GM23248 (cell line): ENCODE measurements around the gene SETX.

Experiments used
- EZH2 ChIP-seq: fragments of 200-600 bp; sonication (generic); IDR thresholded peaks from 2 replicates; pipeline ENCODE4 v1.6.1; 2018; ENCODE audit warnings: antibody characterized with exemption, mild to moderate bottlenecking; ENCODE audit not compliant: insufficient read depth, poor library complexity, severe bottlenecking
- EZH2phosphoT487 ChIP-seq: fragments of 200-600 bp; sonication (generic); IDR thresholded peaks from 2 replicates; pipeline ENCODE4 v1.6.1; 2018; ENCODE audit warnings: antibody characterized with exemption, moderate library complexity, mild to moderate bottlenecking, low read depth; ENCODE audit not compliant: insufficient read depth

GRCh38 chr9:132238992-132239391 is 115.8 kb downstream of the SETX start:
- TF ChIP-seq EZH2 (no peak), EZH2phosphoT487 (no peak)
